HUES64 (cell line): ENCODE results near the gene SRRM3. TPM values are rescaled to one million over a fixed set of nuclear protein-coding genes. Genes with fewer than 3 reads are reported as not detected.
A peak's percentile ranks its signal among the peaks of the same experiment; 100 is the strongest.
"Not testable (repeated sequence)": the region's sequence is repeated elsewhere in the genome, so short reads cannot be mapped to it uniquely, and the experiment has no call there.

Experiments used
- H3K27ac ChIP-seq: 2 replicates; pipeline ENCODE4 v1.7.0; 2013; ENCODE audit warnings: low read depth, low read length, inconsistent platforms
- H3K27me3 ChIP-seq: 2 replicates; pipeline ENCODE4 v1.6.1; 2013; ENCODE audit warnings: mild to moderate bottlenecking, low read length; ENCODE audit not compliant: insufficient read depth
- H3K36me3 ChIP-seq: 2 replicates; pipeline ENCODE4 v1.6.1; 2013; ENCODE audit warnings: mild to moderate bottlenecking, low read length; ENCODE audit not compliant: insufficient read depth
- H3K4me1 ChIP-seq: 2 replicates; pipeline ENCODE4 v1.6.1; 2013; ENCODE audit warnings: mild to moderate bottlenecking, low read length, moderate library complexity; ENCODE audit not compliant: insufficient read depth
- H3K4me3 ChIP-seq: 2 replicates; pipeline ENCODE4 v1.5.1; 2013; ENCODE audit warnings: mild to moderate bottlenecking, low read length, moderate library complexity
- H3K9ac ChIP-seq: 2 replicates; pipeline ENCODE4 v1.6.1; 2013; ENCODE audit warnings: mild to moderate bottlenecking, low read depth, low read length
- H3K9me3 ChIP-seq: 2 replicates; pipeline ENCODE4 v1.6.1; 2013; ENCODE audit warnings: low read depth, low read length; ENCODE audit not compliant: insufficient read depth
- WGBS: fragments of 150-250, 120-280 bp; methylation state at CpG from one replicate; pipeline ENCODE4 v1.1.7; 2013; ENCODE audit warnings: missing lambda C conversion rate; 5-methylcytosine and 5-hydroxymethylcytosine counted together
- polyA plus RNA-seq, 2 experiments: library from polyadenylated mRNA; stranded (reverse); fragments of 50-300 nt; gene quantifications; one replicate each; pipeline ENCODE4 v1.2.3, GENCODE V29; 2013

Gene SRRM3, protein sequence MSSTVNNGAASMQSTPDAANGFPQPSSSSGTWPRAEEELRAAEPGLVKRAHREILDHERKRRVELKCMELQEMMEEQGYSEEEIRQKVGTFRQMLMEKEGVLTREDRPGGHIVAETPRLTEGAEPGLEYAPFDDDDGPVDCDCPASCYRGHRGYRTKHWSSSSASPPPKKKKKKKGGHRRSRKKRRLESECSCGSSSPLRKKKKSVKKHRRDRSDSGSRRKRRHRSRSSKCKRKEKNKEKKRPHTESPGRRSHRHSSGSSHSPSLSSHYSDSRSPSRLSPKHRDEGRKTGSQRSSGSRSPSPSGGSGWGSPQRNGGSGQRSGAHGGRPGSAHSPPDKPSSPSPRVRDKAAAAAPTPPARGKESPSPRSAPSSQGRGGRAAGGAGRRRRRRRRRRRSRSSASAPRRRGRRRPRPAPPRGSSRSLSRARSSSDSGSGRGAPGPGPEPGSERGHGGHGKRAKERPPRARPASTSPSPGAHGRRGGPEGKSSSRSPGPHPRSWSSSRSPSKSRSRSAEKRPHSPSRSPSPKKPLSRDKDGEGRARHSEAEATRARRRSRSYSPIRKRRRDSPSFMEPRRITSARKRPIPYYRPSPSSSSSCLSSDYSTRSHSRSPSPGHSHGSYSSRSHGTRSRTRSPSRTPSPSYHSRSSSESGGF
- 7.2 TPM for polyA plus RNA-seq (2013, experiment 1 of 2)
- polyA plus RNA-seq (2013, experiment 2 of 2): 9.5 TPM

DNA sequence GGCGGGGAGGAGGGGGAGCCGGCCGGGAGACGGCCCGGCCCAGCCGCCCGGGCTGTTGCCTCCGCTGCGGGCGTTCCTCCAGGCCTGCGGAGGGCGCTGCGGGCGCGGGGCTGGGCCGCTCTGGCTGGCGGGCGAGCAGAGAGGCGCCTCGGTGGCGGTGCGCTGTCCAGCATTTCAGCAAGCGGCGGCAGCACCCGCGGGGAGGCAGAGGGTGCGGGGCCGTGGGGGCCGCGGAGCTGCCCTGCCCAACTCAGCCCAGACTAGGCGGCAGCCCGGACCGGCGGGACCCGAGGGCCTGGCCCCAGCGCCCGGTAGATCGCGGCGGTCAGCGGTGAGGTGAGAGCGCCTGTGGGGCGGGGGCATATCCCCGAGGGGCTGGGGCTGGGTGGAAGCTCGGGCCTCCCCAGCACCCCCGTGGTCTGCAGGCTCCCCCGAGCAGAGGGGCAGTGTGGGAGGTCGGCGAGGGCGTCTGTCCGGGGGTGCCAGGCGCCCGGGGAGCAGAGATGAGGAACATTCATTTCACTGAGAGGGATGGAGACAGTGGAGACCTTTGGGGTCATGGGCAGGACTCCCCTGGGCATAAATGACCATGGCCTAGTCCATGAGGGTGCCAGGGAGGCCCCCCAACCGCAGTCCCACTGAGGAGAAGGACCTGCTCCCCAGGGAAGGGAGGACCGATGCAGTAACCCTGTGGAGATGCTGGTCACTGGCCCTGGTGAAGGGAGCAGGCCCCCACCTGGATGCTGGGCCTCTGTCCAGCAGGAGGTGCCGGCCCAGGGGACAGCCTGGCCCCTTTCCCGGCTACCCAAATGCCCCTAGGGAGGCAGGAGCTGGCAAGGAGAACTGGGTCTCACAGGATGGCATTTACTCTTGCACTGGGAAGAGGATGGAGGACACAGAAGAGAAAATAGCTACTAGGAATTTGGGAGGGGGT is at the start of gene SRRM3:
SRRM3 (plus strand) TSS at position 165 of the 934 bp plus-strand sequence. CDS start 33,171 bp downstream, outside the sequence.
- peak within 1 kb of the TSS; percentile 49 for H3K4me3 ChIP-seq
- peaks cover 4% of the 10 kb centered on the region; the same call in 1 of the 2 replicates for H3K4me1 ChIP-seq
- H3K36me3 ChIP-seq: no peaks in the 10 kb centered on the region
- no peak within 1 kb of the TSS for H3K9ac ChIP-seq
- 3% methylated on average over 54 of the region's 57 CpGs for WGBS
- no peaks in the 10 kb centered on the region for H3K9me3 ChIP-seq
- no peaks in the 10 kb centered on the region; the same call in 1 of the 2 replicates for H3K27me3 ChIP-seq
- H3K27ac ChIP-seq: no peak within 1 kb of the TSS

DNA sequence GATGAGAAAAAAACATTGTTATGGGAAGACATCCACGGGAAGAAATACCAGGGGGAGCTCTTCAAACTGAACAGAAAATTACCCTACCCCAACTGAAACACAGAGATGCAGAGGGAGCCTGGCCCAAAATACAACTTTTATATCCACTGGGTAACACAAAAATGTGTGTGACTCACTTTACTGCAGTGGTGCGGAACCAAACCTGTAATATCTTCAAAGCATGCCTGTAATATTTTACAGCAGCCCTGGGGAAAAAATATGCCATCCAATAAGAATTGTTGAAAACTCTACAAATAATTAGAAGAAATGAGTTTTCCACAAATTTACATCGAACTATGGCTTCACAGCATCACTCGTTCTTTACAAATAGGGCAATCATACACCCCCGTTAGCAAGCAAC is 49.8 kb upstream of the SRRM3 start:
- Histone ChIP-seq H3K9me3 (no peaks in the 10 kb centered on the region), H3K4me1 (no peaks in the 10 kb centered on the region), H3K27me3 (no peaks in the 10 kb centered on the region), H3K9ac (no peak overlapping the region), H3K36me3 (no peaks in the 10 kb centered on the region), H3K27ac (no peak overlapping the region), H3K4me3 (no peak overlapping the region)
- WGBS: 96% methylated on average over 5 of the region's 5 CpGs

DNA sequence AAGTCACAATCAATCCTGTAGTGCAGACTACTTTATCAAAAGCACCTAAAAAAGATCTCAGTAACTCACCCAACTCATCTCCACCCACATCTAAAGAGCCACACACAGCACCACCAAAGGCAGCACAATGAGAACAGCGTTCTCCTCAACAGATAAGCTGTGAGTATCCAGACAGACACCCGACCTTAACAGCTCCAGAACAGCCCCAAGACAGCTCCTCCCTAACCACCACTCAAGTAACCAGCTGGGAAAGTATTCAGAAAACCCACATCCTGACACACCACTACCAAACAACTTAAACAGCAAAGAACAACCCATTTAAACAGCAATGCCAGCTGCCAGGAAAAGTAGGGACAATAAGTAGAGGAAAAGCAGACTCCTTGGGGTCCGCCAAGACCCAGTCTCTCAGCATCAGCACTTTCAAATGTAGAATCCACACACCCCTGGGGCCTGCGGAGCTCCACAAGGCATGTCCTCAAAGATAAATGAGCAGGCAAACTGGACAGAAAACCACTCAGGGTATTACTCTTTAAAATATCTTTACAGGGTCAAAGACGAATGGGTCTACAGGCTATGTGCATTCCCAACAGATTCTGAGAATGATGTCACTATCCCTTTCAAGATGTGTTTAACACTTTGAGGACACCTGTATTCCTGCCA is 48.0 kb upstream of the SRRM3 start:
- 74% methylated on average over 5 of the region's 5 CpGs for WGBS
- H3K27me3 ChIP-seq, H3K4me3 ChIP-seq, H3K9ac ChIP-seq, H3K36me3 ChIP-seq, H3K27ac ChIP-seq, H3K4me1 ChIP-seq, H3K9me3 ChIP-seq: not testable (repeated sequence)

DNA sequence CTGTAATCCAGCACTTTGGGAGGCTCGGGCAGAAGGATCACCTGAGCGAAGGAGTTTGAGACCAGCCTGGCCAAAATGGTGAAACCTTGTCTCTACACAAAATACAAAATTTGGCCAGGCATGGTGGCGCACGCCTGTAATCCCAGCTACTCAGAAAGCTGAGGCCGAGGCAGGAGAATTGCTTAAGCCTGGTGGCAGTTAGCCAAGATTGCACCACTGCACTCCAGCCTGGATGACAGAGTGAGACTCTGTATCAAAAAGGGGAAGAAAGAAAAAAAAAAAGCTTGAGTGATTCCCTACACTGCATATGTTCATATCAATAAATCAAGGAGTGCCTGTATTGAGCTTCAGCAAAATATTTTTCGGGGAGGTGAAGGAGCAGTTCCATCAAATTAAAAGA is 45.8 kb upstream of the SRRM3 start:
- H3K9me3 ChIP-seq: no peaks in the 10 kb centered on the region
- H3K9ac ChIP-seq: no peak overlapping the region
- H3K4me3 ChIP-seq: no peak overlapping the region
- no peak overlapping the region for H3K27ac ChIP-seq
- H3K27me3 ChIP-seq: no peaks in the 10 kb centered on the region
- no peaks in the 10 kb centered on the region for H3K36me3 ChIP-seq
- no peaks in the 10 kb centered on the region for H3K4me1 ChIP-seq
- 92% methylated on average over 6 of the region's 6 CpGs for WGBS

DNA sequence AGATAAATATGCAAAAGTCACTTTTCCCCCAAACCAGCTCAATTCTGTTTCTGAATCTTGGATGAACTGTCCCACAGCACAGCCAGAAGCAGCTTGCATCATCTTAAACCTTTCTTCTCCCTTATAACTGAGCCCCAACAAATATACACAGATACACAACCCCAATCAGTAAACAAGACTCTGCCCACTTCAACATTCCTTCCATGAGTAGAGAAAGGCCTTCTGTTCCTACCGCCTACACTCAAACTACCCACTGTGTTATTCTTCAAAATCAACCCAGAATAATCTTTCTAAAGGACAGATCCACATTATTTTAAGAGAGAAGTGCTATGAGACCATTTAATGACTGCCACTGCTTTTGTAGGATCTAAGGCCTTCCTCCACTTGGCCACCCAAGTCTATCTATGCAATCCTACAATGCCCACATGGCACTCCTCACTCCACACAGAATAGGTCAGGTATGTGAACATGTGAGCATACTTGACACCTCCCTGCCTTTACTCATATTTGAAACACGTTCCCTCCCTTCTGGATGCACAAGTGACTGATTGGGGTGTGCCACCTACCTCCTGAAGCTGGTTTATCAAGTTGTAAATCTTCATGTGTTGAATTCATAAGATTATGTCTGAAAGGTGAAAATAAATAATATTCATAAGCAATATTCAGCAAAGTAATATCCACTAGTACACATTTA is 44.6 kb upstream of the SRRM3 start:
- 91% methylated on average over 1 of the region's 2 CpGs for WGBS
- not testable (repeated sequence) for H3K36me3 ChIP-seq, H3K4me3 ChIP-seq, H3K9ac ChIP-seq, H3K9me3 ChIP-seq, H3K27ac ChIP-seq, H3K27me3 ChIP-seq, H3K4me1 ChIP-seq

DNA sequence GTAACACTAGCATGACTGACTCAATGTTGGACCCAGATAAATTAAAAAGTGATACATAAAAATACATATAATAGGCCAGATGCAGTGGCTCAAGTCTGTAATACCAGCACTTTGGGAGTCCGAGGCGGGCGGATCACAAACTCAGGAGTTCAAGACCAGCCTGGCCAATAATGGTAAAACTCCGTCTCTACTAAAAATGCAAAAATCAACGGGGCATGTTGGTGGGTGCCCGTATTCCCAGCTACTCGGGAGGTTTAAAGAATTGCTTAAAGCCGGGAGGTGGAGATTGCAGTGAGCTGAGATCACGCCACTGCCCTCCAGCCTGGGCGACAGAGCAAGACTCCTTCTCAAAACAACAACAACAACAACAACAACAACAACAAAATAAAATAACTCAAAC is 43.3 kb upstream of the SRRM3 start:
- H3K27me3 ChIP-seq, H3K4me1 ChIP-seq, H3K9me3 ChIP-seq, H3K36me3 ChIP-seq, H3K27ac ChIP-seq, H3K9ac ChIP-seq, H3K4me3 ChIP-seq: not testable (repeated sequence)
- WGBS: 94% methylated on average over 8 of the region's 10 CpGs

DNA sequence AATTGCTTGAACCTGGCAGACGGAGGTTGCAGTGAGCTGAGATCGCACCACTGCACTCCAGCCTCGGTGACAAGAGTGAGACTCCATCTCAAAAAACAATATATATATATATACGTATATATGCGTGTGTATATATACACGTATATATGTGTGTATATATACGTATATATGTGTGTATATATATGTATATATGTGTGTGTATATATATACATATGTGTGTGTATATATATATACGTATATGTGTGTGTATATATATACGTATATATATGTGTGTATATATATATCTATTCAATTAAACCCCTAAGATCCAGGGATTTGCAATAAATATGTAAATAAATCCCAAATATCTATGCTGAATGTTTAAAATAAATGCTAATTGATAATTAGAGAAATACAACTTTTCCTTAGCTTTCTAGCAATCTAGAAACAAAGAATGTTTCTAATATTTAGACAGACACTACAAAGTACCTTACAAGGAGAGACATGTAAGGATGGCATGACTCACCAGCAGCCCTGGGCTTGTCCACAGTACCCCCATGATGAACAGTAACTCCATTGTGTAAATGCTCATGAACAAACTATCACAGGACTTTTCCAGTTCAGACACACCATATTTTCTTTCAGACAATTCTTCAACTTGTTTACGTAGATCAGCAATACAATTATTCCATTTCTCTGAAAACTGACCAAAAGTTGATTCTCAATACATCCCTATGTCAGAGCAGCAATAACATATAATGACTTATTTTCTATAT is 39.1 kb upstream of the SRRM3 start:
- Histone ChIP-seq H3K9ac (peak overlapping the region; percentile 64), H3K4me1 (peaks cover 12% of the 10 kb centered on the region), H3K27ac (peak overlapping the region; percentile 97)
- H3K36me3 ChIP-seq, H3K27me3 ChIP-seq, H3K9me3 ChIP-seq, H3K4me3 ChIP-seq: not testable (repeated sequence)
- WGBS: 95% methylated on average over 3 of the region's 10 CpGs

DNA sequence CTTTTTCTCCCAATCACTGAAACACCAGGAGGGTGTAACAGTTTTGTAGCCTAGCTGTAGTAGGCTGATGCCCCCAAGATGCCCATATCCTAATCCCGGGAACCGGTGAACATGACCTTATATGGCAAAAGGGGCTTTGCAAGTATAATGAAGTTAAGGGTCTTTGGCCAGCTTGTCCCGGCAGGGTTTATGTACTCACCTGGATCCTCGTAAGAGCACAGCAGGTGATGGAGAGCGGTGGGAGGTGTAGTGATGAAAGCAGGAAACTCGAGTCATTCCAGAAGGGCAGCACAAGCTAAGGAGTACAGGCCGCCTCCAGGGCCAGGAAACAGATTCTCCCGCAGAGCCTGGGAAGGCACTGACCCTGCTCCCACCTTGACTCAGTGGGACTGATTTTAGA is 37.9 kb upstream of the SRRM3 start:
- H3K27me3 ChIP-seq, H3K4me3 ChIP-seq, H3K9me3 ChIP-seq, H3K36me3 ChIP-seq: not testable (repeated sequence)
- H3K4me1 ChIP-seq: peaks cover 12% of the 10 kb centered on the region
- H3K27ac ChIP-seq: peak overlapping the region; percentile 97
- WGBS: 5% methylated on average over 8 of the region's 8 CpGs
- H3K9ac ChIP-seq: peak overlapping the region; percentile 57

DNA sequence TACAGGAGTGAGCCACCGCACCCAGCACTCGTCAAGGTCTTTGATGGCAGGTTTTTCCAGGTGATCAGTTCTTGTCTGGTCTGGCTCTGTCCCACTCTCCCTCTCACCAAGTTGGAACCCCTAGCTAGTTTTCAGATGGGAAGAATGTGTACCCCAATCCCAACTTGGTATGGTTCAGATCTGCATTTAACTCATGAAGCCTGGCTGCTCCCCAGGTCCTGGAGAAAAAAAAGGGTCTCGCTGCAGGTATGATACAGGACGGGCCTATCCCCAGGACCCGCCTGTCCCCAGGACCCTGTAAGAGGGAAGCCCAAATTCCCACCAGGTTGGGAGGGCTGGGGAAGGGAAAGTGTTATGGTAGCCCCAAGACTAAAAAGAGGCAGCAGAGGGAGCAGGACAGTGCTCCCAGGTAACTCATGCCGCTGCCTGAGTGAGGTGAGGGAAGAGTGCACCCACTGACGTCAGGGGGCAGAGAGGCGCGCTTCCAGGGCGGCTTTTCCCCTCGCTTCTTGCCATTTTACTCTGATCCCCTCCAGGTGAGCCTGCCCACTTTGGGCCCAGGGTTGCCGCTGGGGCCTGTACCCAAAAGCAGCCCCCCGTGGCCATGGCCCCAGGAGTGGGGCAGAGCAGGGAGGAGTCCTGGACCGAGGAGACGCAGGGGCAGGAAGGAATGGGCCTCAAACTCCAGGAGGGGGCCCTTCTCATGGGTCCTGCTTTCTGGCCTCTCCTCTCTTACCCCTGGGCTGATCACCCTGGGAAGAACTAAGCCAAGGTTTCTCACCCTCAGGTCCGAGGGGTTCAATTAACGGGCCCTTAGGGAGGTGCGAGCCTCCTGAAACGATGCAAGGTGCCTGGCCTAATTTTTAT is 36.4 kb upstream of the SRRM3 start:
- no peaks in the 10 kb centered on the region for H3K27me3 ChIP-seq
- WGBS: 96% methylated on average over 19 of the region's 19 CpGs
- H3K9me3 ChIP-seq: no peaks in the 10 kb centered on the region
- H3K4me3 ChIP-seq: no peak overlapping the region
- H3K27ac ChIP-seq: peak overlapping the region; percentile 81; the same call in 1 of the 2 replicates
- H3K36me3 ChIP-seq: no peaks in the 10 kb centered on the region
- no peak overlapping the region for H3K9ac ChIP-seq
- peaks cover 12% of the 10 kb centered on the region for H3K4me1 ChIP-seq
